ENCODE measurements around the gene RBPJL.

The RBPJL gene

GRCh38 chr20:45318948-45319347 lies 12.3 kb downstream of the RBPJL start:
- DNase-seq: no peak

- DNase-seq: no peak
These were observed 14.4 kb downstream of the RBPJL start for GRCh38 chr20:45320948-45321595.

GRCh38 chr20:45322952-45323383 lies 16.3 kb downstream of the RBPJL start:
- DNase-seq: no peak

GRCh38 chr20:45323731-45324130 lies 17.1 kb downstream of the RBPJL start:
- DNase-seq: no peak

GRCh38 chr20:45325371-45325770 lies 18.7 kb downstream of the RBPJL start:
- DNase-seq: no peak

GRCh38 chr20:45328451-45328850 lies 21.8 kb downstream of the RBPJL start:
- peak; percentile 39 to 49 for DNase-seq

- no peak for DNase-seq
These were observed 23.1 kb downstream of the RBPJL start for GRCh38 chr20:45329497-45330319.

GRCh38 chr20:45330476-45330875 lies 23.8 kb downstream of the RBPJL start:
- DNase-seq: peak in 1 of 2 experiments; percentile 71

GRCh38 chr20:45336530-45337366 lies 30.1 kb downstream of the RBPJL start:
- DNase-seq: no peak

GRCh38 chr20:45337367-45338120 lies 30.9 kb downstream of the RBPJL start:
- DNase-seq: no peak

GRCh38 chr20:45338121-45339030 lies 31.7 kb downstream of the RBPJL start:
- DNase-seq: no peak

GRCh38 chr20:45339084-45339483 lies 32.4 kb downstream of the RBPJL start:
- DNase-seq: no peak

- DNase-seq: no peak
These were observed 33.2 kb downstream of the RBPJL start for GRCh38 chr20:45339799-45340198.

- no peak for DNase-seq
These were observed 33.7 kb downstream of the RBPJL start for GRCh38 chr20:45340236-45340847.

- DNase-seq: no peak
These were observed 34.3 kb downstream of the RBPJL start for GRCh38 chr20:45340951-45341350.

GRCh38 chr20:45341579-45341938 lies 34.9 kb downstream of the RBPJL start:
- DNase-seq: no peak

GRCh38 chr20:45341939-45342854 lies 35.6 kb downstream of the RBPJL start:
- no peak for DNase-seq

GRCh38 chr20:45342855-45343531 lies 36.4 kb downstream of the RBPJL start:
- DNase-seq: no peak

GRCh38 chr20:45343532-45344167 lies 37.0 kb downstream of the RBPJL start:
- DNase-seq: no peak
